GM12873 (cell line): ENCODE data around the gene PTPRM.

ENCODE experiments used
- CTCF ChIP-seq: IDR thresholded peaks from 2 replicates; pipeline ENCODE4 v1.5.1; 2012; ENCODE audit warnings: low read depth, mild to moderate bottlenecking, moderate library complexity, low read length, control low read depth; ENCODE audit not compliant: insufficient read depth; ENCODE audit errors: missing control alignments

Gene PTPRM

GRCh38 chr18:8088626-8089025 lies 521.5 kb downstream of the PTPRM start:
- no peak for TF ChIP-seq CTCF

GRCh38 chr18:8091035-8091434 lies 523.9 kb downstream of the PTPRM start:
- no peak for TF ChIP-seq CTCF

- TF ChIP-seq CTCF: no peak
Observed at GRCh38 chr18:8095947-8096570, 528.9 kb downstream of the PTPRM start.

GRCh38 chr18:8097399-8097798 lies 530.3 kb downstream of the PTPRM start:
- TF ChIP-seq CTCF: no peak

- no peak for TF ChIP-seq CTCF
Observed at GRCh38 chr18:8097927-8098326, 530.8 kb downstream of the PTPRM start.

- no peak for TF ChIP-seq CTCF
Observed at GRCh38 chr18:8106603-8107002, 539.5 kb downstream of the PTPRM start.

GRCh38 chr18:8107426-8107825 lies 540.3 kb downstream of the PTPRM start:
- TF ChIP-seq CTCF: no peak

- TF ChIP-seq CTCF: no peak
Observed at GRCh38 chr18:8114480-8114879, 547.4 kb downstream of the PTPRM start.
